GM19240 (cell line): ENCODE measurements around the gene SNRNP27.
"Not testable (repeated sequence)": the region's sequence is repeated elsewhere in the genome, so short reads cannot be mapped to it uniquely, and the experiment has no call there.

ENCODE experiments used
- DNase-seq: peaks from one replicate; pipeline ENCODE4 v3.0.0; 2011; ENCODE audit warnings: low spot score; ENCODE audit not compliant: insufficient read length

SNRNP27 gene

GRCh38 chr2:69946351-69947324, 52.9 kb downstream of the SNRNP27 start:
- peak; percentile 46 for DNase-seq

GRCh38 chr2:69947325-69947931, 53.7 kb downstream of the SNRNP27 start:
- DNase-seq, result no peak

GRCh38 chr2:69948032-69948962, 54.5 kb downstream of the SNRNP27 start:
- DNase-seq, result no peak

- no peak for DNase-seq
Measured at GRCh38 chr2:69948963-69949645, 55.3 kb downstream of the SNRNP27 start.

GRCh38 chr2:69950241-69950640, 56.5 kb downstream of the SNRNP27 start:
- DNase-seq, result no peak

GRCh38 chr2:69950671-69951070, 56.9 kb downstream of the SNRNP27 start:
- not testable (repeated sequence) for DNase-seq

- no peak for DNase-seq
Measured at GRCh38 chr2:69952336-69953115, 58.8 kb downstream of the SNRNP27 start.

GRCh38 chr2:69954084-69954483, 60.3 kb downstream of the SNRNP27 start:
- no peak for DNase-seq
